Smooth muscle cell (in vitro differentiated cells): Measurements from ENCODE around the gene GPR37L1. TPM values are rescaled to one million over a fixed set of nuclear protein-coding genes. Genes with fewer than 3 reads are reported as not detected.

Experiments used
- DNase-seq: peaks from one replicate; lab custom pipeline; 2025; ENCODE audit not compliant: unreplicated experiment; lab: John Stamatoyannopoulos, UW
- H2AFZ ChIP-seq: fragments of 200-600 bp; sonication (generic); 2 replicates; pipeline ENCODE4 v1.6.0; 2016; ENCODE audit warnings: antibody characterized with exemption, low read depth, mild to moderate bottlenecking
- H3F3A ChIP-seq: fragments of 200-600 bp; sonication (generic); 2 replicates; pipeline ENCODE4 v1.6.0; 2017; ENCODE audit warnings: antibody characterized with exemption, low read depth
- H3K27ac ChIP-seq: fragments of 200-600 bp; sonication (generic); 2 replicates; pipeline ENCODE4 v1.5.1; 2016; ENCODE audit warnings: low read depth, mild to moderate bottlenecking
- H3K27me3 ChIP-seq: fragments of 200-600 bp; sonication (generic); 2 replicates; pipeline ENCODE4 v1.6.1; 2016; ENCODE audit warnings: low read depth, mild to moderate bottlenecking
- H3K36me3 ChIP-seq: fragments of 200-600 bp; sonication (generic); 2 replicates; pipeline ENCODE4 v1.5.1; 2016; ENCODE audit warnings: low read depth
- H3K4me1 ChIP-seq: fragments of 200-600 bp; sonication (generic); 2 replicates; pipeline ENCODE4 v1.5.1; 2016; ENCODE audit warnings: low read depth
- H3K4me2 ChIP-seq: fragments of 200-600 bp; sonication (generic); 2 replicates; pipeline ENCODE4 v1.6.0; 2016; ENCODE audit warnings: mild to moderate bottlenecking
- H3K4me3 ChIP-seq: fragments of 200-600 bp; sonication (generic); 2 replicates; pipeline ENCODE4 v1.5.1; 2016; ENCODE audit warnings: mild to moderate bottlenecking
- H3K79me2 ChIP-seq: fragments of 200-600 bp; sonication (generic); 2 replicates; pipeline ENCODE4 v1.6.0; 2016; ENCODE audit warnings: low read depth, mild to moderate bottlenecking
- H3K9ac ChIP-seq: fragments of 200-600 bp; sonication (generic); 2 replicates; pipeline ENCODE4 v1.6.0; 2016; ENCODE audit warnings: low read depth
- H3K9me3 ChIP-seq: fragments of 200-600 bp; sonication (generic); replicated peaks from 2 replicates; pipeline ENCODE4 v1.5.1; 2016; ENCODE audit warnings: low read depth
- H4K20me1 ChIP-seq: fragments of 200-600 bp; sonication (generic); 2 replicates; pipeline ENCODE4 v1.6.0; 2016; ENCODE audit warnings: low read depth
- WGBS: methylation state at CpG from one replicate; pipeline ENCODE4 v1.1.7; 2016; ENCODE audit warnings: low lambda C conversion rate; 5-methylcytosine and 5-hydroxymethylcytosine counted together
- polyA plus RNA-seq: library from polyadenylated mRNA; unstranded; fragments of >200 nt; fragmentation: Nextera tagmentation; extraction: Ambion mirVana; gene quantifications from 2 replicates; pipeline ENCODE4 v1.2.1, GENCODE V29; 2016
- total RNA-seq: library from RNA; depleted of rRNA; stranded (reverse); fragments of >200 nt; gene quantifications from 2 replicates; pipeline ENCODE4 v1.2.3, GENCODE V29; 2014
- TF ChIP-seq, protein P1 (sequence below): fragments of 200-600 bp; sonication (generic); IDR thresholded peaks from 2 replicates; pipeline ENCODE4 v1.5.1; 2017; ENCODE audit warnings: borderline replicate concordance, mild to moderate bottlenecking, antibody characterized with exemption; ENCODE audit not compliant: insufficient read depth, poor library complexity, severe bottlenecking

GPR37L1 gene
- total and polyA plus RNA-seq, 2 experiments from 2014 or later, result not detected

DNA sequence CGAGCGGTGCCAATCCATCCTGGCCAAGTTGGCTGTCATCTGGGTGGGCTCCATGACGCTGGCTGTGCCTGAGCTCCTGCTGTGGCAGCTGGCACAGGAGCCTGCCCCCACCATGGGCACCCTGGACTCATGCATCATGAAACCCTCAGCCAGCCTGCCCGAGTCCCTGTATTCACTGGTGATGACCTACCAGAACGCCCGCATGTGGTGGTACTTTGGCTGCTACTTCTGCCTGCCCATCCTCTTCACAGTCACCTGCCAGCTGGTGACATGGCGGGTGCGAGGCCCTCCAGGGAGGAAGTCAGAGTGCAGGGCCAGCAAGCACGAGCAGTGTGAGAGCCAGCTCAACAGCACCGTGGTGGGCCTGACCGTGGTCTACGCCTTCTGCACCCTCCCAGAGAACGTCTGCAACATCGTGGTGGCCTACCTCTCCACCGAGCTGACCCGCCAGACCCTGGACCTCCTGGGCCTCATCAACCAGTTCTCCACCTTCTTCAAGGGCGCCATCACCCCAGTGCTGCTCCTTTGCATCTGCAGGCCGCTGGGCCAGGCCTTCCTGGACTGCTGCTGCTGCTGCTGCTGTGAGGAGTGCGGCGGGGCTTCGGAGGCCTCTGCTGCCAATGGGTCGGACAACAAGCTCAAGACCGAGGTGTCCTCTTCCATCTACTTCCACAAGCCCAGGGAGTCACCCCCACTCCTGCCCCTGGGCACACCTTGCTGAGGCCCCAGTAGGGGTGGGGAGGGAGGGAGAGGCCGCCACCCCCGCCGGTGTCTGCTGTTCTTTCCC is 5.3 kb downstream of the GPR37L1 start:
- 99% methylated on average over 24 of the region's 26 CpGs for WGBS
- no peak overlapping the region for H2AFZ ChIP-seq
- H4K20me1 ChIP-seq, result no peaks in the 10 kb centered on the region

DNA sequence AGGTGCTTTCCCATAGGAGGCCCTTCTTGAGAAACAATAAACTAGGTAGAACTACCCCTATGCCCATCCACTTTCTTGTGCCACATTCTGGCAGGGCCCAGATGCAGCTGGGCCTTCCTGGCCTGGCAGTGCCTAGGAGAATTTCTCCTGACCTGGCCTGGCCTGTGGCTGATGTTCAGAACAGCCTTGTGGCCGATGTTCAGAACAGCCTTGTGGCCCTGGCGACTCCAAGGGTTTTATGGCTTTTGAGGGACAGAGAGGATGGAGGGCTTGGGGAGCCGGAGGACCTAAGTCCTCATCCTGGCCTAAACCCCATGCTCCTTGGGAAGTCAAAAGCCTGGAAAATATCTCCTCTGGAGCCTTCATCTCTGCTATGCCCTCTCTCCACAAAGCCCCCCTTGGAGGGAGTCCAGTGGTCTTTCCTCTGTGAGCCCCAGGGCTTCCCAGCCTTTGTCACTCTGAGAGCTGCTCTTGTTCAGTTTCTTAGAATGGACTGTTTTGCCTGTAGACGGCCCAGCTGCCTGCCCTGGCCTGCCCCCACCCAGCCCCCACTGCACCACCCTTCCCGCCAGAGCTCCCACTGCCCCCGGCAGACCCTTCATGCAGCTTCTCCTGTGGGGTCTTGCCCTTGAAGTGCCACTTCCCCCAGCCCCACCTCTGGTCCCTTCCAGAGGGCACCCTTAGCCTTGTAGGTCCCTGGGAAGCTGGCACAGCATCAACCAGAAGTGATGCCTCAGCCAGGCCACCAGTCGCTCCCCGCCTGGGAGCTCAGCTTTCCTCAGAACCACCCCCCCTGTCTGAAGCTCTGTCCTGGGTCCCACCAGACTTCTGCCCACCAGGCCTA is 7.0 kb downstream of the GPR37L1 start:
- Histone ChIP-seq H4K20me1 (peaks cover 8% of the 10 kb centered on the region), H3K27ac (no peak overlapping the region), H3K4me3 (no peak overlapping the region), H2AFZ (no peak overlapping the region), H3K4me1 (no peaks in the 10 kb centered on the region), H3K9me3 (no peaks in the 10 kb centered on the region), H3F3A (no peaks in the 10 kb centered on the region), H3K4me2 (no peak overlapping the region), H3K9ac (no peak overlapping the region), H3K36me3 (no peaks in the 10 kb centered on the region), H3K79me2 (no peaks in the 10 kb centered on the region), H3K27me3 (no peaks in the 10 kb centered on the region)
- WGBS, result 91% methylated on average over 8 of the region's 8 CpGs
- no peak for DNase-seq
- TF ChIP-seq, protein P1, sequence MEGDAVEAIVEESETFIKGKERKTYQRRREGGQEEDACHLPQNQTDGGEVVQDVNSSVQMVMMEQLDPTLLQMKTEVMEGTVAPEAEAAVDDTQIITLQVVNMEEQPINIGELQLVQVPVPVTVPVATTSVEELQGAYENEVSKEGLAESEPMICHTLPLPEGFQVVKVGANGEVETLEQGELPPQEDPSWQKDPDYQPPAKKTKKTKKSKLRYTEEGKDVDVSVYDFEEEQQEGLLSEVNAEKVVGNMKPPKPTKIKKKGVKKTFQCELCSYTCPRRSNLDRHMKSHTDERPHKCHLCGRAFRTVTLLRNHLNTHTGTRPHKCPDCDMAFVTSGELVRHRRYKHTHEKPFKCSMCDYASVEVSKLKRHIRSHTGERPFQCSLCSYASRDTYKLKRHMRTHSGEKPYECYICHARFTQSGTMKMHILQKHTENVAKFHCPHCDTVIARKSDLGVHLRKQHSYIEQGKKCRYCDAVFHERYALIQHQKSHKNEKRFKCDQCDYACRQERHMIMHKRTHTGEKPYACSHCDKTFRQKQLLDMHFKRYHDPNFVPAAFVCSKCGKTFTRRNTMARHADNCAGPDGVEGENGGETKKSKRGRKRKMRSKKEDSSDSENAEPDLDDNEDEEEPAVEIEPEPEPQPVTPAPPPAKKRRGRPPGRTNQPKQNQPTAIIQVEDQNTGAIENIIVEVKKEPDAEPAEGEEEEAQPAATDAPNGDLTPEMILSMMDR, result no peak

More for the DNA sequence above, 5.3 kb downstream of the GPR37L1 start:
- Histone ChIP-seq H3K36me3 (no peaks in the 10 kb centered on the region), H3K27ac (no peak overlapping the region), H3K79me2 (no peaks in the 10 kb centered on the region), H3K4me2 (no peak overlapping the region), H3K4me1 (no peaks in the 10 kb centered on the region), H3K9ac (no peak overlapping the region), H3K9me3 (no peaks in the 10 kb centered on the region), H3K4me3 (no peak overlapping the region), H3F3A (no peaks in the 10 kb centered on the region), H3K27me3 (no peaks in the 10 kb centered on the region)
- DNase-seq, result no peak
- TF ChIP-seq, protein P1, result no peak

DNA sequence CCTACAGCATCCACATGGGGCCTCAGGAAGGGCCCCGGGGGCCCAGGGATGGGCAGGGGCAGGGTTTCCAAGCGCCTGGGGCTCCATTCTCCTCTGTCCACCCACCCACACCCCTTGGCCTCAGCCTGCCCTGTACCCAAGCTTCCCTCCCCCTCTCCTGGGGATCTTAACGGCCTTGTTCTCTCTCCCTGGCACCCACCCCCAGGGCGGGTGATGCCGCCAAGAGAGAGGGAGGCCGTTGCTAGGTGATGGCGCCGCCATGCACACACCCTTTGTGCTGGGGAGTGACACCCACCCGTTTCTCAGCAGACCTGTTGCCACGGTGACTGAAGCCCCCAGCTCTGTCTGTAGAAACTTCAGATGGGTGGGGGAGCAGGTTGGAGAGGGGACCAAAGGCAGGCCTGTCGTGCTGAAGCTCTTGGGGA is 7.6 kb downstream of the GPR37L1 start:
- Histone ChIP-seq H3K4me3 (no peak overlapping the region), H3K27ac (no peak overlapping the region), H3K27me3 (no peaks in the 10 kb centered on the region), H3K4me2 (no peak overlapping the region), H3K4me1 (no peaks in the 10 kb centered on the region), H3K9ac (no peak overlapping the region), H3K79me2 (no peaks in the 10 kb centered on the region), H3K36me3 (no peaks in the 10 kb centered on the region), H2AFZ (no peak overlapping the region), H3K9me3 (no peaks in the 10 kb centered on the region), H4K20me1 (peaks cover 13% of the 10 kb centered on the region), H3F3A (no peaks in the 10 kb centered on the region)
- 90% methylated on average over 10 of the region's 11 CpGs for WGBS
- TF ChIP-seq, protein P1, result no peak
- no peak for DNase-seq
